Panc1 (cell line): Measurements from ENCODE around the gene DNMT3L. TPM values are rescaled to one million over a fixed set of nuclear protein-coding genes. Genes with fewer than 3 reads are reported as not detected.

Experiments
- ATAC-seq: fragments of 200-7000 bp; cut with Tn5 transposase; 2 replicates; pipeline ENCODE4 v1.9.1; 2020; ENCODE audit warnings: mild to moderate bottlenecking, moderate library complexity
- BruUV-seq: library from RNA; stranded (reverse); fragments of 400-500 nt; replicated peaks from 2 replicates; lab custom pipeline; 2021; lab: Mats Ljungman, UMichigan
- CTCF ChIA-PET: fragments of 300-600 bp; sonication (Branson Sonifier 250); formaldehyde crosslinking; loops from one replicate; lab custom pipeline; 2022; ENCODE audit warnings: antibody characterized with exemption; lab: Charles Lee
- POLR2A ChIA-PET: fragments of 300-600 bp; sonication (Branson Sonifier 250); formaldehyde crosslinking; loops from one replicate; lab custom pipeline; 2022; ENCODE audit warnings: antibody characterized with exemption; lab: Charles Lee
- DNase-seq: peaks from one replicate; pipeline ENCODE4 v3.0.0-alpha.2; 2010; ENCODE audit warnings: low read depth, low spot score
- H3K27ac ChIP-seq: 2 replicates; pipeline ENCODE4 v1.5.1; 2011; ENCODE audit warnings: mild to moderate bottlenecking, low read length, inconsistent platforms
- H3K27me3 ChIP-seq: fragments of 200-500 bp; sonication (Bioruptor generic); 2 replicates; pipeline ENCODE4 v1.6.0; 2014; ENCODE audit warnings: low read length, inconsistent platforms; ENCODE audit not compliant: control insufficient read depth, insufficient read depth
- H3K36me3 ChIP-seq: fragments of 200-500 bp; sonication (Bioruptor generic); 2 replicates; pipeline ENCODE4 v1.5.1; 2014; ENCODE audit warnings: inconsistent platforms, mild to moderate bottlenecking, low read length, moderate library complexity; ENCODE audit not compliant: control insufficient read depth, insufficient read depth
- H3K4me1 ChIP-seq: 2 replicates; pipeline ENCODE4 v1.5.1; 2011; ENCODE audit warnings: inconsistent platforms, mild to moderate bottlenecking, low read length, moderate library complexity; ENCODE audit not compliant: control insufficient read depth, insufficient read depth
- H3K4me3 ChIP-seq, 2 experiments: 2 replicates each; pipeline ENCODE4 v1.5.1; 2011 to 2012; ENCODE audit warnings: low read depth in 2 of 2, low read length in 2 of 2, mild to moderate bottlenecking in 2 of 2, inconsistent platforms in 1 of 2, moderate library complexity in 1 of 2
- H3K9me3 ChIP-seq: fragments of 200-500 bp; sonication (Bioruptor generic); 2 replicates; pipeline ENCODE4 v1.5.1; 2014; ENCODE audit warnings: low read depth, mild to moderate bottlenecking, inconsistent platforms, low read length, moderate library complexity; ENCODE audit not compliant: control insufficient read depth, insufficient read depth
- POLR2AphosphoS5 ChIP-seq: IDR thresholded peaks from 2 replicates; pipeline ENCODE4 v1.6.1; 2012; ENCODE audit warnings: mild to moderate bottlenecking, low read depth, low read length, moderate library complexity
- REST ChIP-seq, 2 experiments: IDR thresholded peaks; 2 replicates each; pipeline ENCODE4 v1.6.1; 2011 to 2012; ENCODE audit warnings: low read depth in 2 of 2, control low read depth in 1 of 2, low read length in 1 of 2, mild to moderate bottlenecking in 1 of 2, moderate library complexity in 1 of 2; ENCODE audit not compliant: insufficient read depth in 1 of 2
- SIN3A ChIP-seq: IDR thresholded peaks from 2 replicates; pipeline ENCODE4 v1.6.1; 2012; ENCODE audit warnings: low read depth, mild to moderate bottlenecking, low read length, moderate library complexity, borderline replicate concordance; ENCODE audit not compliant: insufficient read depth
- TCF7L2 ChIP-seq: IDR thresholded peaks from 2 replicates; pipeline ENCODE4 v1.6.1; 2011; ENCODE audit warnings: mild to moderate bottlenecking, low read depth, low read length, inconsistent platforms
- in situ Hi-C: cut with HindIII; loops from 2 replicates; pipeline ENCODE4 v1.10.0; 2016; ENCODE audit warnings: low sequenced_read_pairs, low pct_unique_long_range_greater_than_20kb
- intact Hi-C: fragments of 100-400 bp; cut with micrococcal nuclease; formaldehyde crosslinking; loops from one replicate; pipeline ENCODE4 v1.10.0; 2022; ENCODE audit not compliant: unreplicated experiment
- total RNA-seq: library from RNA; stranded (reverse); gene quantifications from one replicate; pipeline ENCODE4 v1.2.1, GENCODE V29; 2021; ENCODE audit not compliant: unreplicated experiment
- TF ChIP-seq, protein P1 (sequence below): fragments of 450-650 bp; IDR thresholded peaks from 2 replicates; pipeline ENCODE4 v1.5.1; 2017; ENCODE audit warnings: mild to moderate bottlenecking

Gene DNMT3L
- total RNA-seq, 1 experiment from 2014 or later: not detected

GRCh38 chr21:44300262-44300959, 38.7 kb upstream of the DNMT3L start:
- H3K4me3 ChIP-seq: peak overlapping the region; percentile 59 to 61
- no peaks in the 10 kb centered on the region for H3K9me3 ChIP-seq
- intact Hi-C loops (no loop called here), in situ Hi-C loops (no loop called here)
- ATAC-seq (peak; percentile 74), DNase-seq (no peak)
- BruUV-seq: no TSS peak
- H3K27me3 ChIP-seq: no peaks in the 10 kb centered on the region
- H3K36me3 ChIP-seq: no peaks in the 10 kb centered on the region; the same call in 1 of the 2 replicates
- TF ChIP-seq, protein P1, sequence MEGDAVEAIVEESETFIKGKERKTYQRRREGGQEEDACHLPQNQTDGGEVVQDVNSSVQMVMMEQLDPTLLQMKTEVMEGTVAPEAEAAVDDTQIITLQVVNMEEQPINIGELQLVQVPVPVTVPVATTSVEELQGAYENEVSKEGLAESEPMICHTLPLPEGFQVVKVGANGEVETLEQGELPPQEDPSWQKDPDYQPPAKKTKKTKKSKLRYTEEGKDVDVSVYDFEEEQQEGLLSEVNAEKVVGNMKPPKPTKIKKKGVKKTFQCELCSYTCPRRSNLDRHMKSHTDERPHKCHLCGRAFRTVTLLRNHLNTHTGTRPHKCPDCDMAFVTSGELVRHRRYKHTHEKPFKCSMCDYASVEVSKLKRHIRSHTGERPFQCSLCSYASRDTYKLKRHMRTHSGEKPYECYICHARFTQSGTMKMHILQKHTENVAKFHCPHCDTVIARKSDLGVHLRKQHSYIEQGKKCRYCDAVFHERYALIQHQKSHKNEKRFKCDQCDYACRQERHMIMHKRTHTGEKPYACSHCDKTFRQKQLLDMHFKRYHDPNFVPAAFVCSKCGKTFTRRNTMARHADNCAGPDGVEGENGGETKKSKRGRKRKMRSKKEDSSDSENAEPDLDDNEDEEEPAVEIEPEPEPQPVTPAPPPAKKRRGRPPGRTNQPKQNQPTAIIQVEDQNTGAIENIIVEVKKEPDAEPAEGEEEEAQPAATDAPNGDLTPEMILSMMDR: no peak
- TF ChIP-seq SIN3A (peak; percentile 45; the same call in 1 of the 2 replicates), TCF7L2 (no peak), POLR2AphosphoS5 (peak; percentile 24; the same call in 1 of the 2 replicates)
- CTCF ChIA-PET: no interaction called here
- peaks cover 19% of the 10 kb centered on the region for H3K4me1 ChIP-seq
- POLR2A ChIA-PET: no interaction called here
- peak overlapping the region; percentile 63 for H3K27ac ChIP-seq

DNA sequence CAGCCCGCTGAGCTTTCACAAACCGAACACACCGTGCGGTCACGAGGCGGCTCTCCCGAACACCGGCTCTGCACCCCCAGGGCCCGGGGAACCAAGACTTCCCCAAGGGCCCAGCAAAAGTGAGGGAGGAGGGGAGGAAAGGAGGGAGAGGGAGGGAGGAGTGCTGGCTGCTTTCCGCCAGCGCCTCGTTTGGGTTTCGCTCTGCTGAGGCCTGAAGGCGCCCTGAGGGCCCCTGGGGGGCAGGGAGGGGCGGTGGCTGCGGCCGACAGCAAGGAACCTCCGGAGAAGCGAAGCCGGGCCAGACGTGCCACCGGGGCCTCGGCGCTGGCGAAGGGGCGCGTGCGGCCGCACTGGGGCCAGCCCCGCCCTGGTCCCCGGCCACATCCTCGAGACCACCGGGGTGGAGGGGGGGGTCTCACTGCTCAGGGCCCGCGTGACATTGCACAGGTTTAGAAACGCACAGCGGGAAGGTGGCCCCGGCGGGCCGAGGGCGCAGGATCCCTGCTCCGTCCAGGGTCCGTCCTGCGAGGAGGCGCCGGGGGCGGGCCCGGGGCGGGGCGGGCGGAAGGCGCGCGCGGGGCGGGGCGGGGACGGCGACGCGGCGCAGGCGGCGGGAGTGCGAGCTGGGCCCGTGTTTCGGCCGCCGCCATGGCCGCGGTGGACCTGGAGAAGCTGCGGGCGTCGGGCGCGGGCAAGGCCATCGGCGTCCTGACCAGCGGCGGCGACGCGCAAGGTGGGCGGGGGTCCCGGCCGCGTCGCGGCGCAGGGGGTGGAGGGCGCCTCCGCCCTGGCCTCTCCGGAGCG, 38.0 kb upstream of the DNMT3L start, which contains the start of gene PFKL:
PFKL (plus strand) TSS at position 596 of the 804 bp plus-strand sequence; CDS start at position 649, 53 bp downstream.
- ATAC-seq (peak; percentile 83), DNase-seq (no peak)
- Histone ChIP-seq H3K4me3 (peak within 1 kb of the TSS; percentile 59 to 61), H3K9me3 (no peaks in the 10 kb centered on the region), H3K27ac (peak within 1 kb of the TSS; percentile 75), H3K36me3 (no peaks in the 10 kb centered on the region; the same call in 1 of the 2 replicates), H3K27me3 (no peaks in the 10 kb centered on the region), H3K4me1 (peaks cover 26% of the 10 kb centered on the region)
- TF ChIP-seq, protein P1: no peak
- TF ChIP-seq TCF7L2: no peak
- peak; percentile 38 for TF ChIP-seq POLR2AphosphoS5
- TF ChIP-seq REST (IDR thresholded peaks at IDR 0.05; ENCODE audit: insufficient read depth in 1 of 2, low read depth in 2 of 2, low read length in 1 of 2): no peak
- POLR2A ChIA-PET: no interaction called here
- CTCF ChIA-PET: no interaction called here
- no TSS peak for BruUV-seq
- in situ Hi-C loops (no loop called here), intact Hi-C loops (no loop called here)
